NCI-H345 treated with DMSO at 0.1 percent for 48 hours (cell line): ENCODE results near the gene SART3.

Source experiments
- DNase-seq: peaks from one replicate; lab custom pipeline; 2025; ENCODE audit not compliant: unreplicated experiment; lab: John Stamatoyannopoulos, UW

SART3 gene

DNA sequence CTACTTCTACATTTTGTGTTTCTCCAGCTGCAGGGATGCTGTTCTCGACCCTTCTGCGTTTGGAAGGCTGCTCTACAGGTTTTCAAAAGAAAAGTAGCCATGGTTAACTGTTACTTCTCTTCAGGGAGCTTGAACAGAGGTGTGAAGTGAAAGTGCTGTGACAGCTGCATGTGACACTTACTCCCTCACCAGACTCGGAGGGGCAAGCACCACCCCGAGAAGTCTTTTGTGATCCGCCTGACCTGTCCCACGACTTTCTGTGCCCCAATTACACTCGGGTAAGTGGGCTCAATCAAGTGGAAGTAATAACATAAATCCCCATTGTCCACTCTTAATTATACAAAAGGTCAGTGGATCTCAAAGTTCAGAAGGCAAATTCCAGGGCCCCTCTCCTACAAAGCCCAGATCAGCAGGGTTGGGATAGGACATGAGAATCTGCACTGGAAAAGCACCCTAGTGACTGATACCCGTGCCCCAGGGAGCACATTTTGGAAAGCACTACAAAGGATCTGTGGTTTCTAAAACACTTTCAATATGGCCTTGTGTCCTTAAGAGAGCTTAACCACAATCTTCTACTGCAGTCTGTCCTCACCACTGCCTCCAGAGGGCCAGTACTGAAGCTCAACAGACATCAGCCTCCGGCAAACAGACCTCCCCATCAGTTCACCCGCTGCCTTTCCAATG lies 34.3 kb downstream of the SART3 start:
- no peak for DNase-seq

DNA sequence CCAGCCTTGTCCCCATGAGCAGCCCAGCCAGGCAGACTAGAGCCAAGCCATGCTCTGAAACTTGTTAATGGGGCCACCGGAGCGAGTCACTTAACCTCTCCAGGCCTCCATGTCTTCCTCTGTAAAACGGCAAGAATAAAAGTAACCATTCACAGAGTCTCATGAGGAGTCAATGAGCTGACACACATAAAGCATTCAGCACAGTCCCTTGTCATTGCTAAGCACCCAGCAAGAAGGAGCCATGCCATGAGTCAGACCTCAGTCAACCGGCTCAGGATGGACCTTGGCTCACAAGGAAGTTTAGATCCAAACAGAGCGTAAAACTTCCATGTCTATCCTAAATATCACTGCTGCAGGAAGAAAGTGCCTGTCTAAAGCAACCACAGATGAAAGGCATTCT lies 35.3 kb downstream of the SART3 start:
- DNase-seq: no peak

DNA sequence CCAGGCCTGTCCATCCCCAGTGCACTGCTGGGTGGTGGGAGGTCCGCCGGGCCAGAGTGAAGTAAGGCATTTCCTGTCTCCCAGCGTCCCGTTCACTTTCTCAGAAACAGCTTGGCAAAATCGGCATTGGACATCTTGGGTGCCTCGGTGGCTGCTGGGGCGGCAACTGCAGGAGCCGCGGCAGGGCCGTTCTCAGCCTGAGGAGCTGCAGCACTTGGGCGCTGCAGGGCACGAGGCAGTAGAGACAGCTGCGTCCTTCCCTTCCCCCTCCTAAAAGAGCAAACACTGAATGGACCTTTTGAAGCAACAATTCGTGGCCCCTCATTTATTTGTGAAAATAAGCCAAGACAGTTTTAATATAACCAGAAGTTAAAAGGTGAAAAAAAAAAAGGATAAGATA lies 37.6 kb downstream of the SART3 start:
- no peak for DNase-seq

DNA sequence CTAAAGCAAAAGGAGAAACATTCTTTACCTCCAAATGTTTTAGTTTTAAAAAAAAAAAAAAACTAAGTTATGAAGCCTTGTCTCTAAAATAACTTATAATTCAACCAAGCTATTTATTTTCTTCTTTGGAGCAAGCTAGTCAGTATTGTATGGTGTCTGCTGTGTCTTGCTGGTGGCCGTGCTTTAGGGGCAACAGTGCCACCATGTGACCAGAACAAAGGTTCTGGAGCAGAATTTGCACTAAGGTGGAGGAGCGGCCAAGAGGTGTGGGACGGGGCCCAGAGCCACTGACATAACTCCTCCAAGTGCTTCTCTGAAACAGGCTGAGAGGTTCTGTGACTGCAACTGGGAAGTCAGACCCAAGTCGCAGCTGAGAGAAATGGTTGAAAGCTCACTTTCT lies 41.4 kb downstream of the SART3 start:
- DNase-seq: no peak

DNA sequence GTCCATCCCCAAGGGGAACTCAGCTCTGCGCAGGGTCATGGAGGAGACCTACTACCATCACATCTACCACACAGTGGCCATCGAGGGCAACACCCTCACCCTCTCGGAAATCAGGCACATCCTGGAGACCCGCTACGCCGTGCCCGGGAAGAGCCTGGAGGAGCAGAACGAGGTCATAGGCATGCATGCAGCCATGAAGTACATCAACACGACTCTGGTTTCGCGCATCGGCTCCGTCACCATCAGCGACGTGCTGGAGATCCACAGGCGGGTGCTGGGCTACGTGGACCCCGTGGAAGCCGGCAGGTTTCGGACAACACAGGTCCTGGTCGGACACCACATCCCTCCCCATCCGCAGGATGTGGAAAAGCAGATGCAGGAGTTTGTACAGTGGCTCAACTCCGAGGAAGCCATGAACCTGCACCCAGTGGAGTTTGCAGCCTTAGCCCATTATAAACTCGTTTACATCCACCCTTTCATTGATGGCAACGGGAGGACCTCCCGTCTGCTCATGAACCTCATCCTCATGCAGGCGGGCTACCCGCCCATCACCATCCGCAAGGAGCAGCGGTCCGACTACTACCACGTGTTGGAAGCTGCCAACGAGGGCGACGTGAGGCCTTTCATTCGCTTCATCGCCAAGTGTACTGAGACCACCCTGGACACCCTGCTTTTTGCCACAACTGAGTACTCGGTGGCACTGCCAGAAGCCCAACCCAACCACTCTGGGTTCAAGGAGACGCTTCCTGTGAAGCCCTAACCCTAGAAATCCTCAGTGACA lies 42.1 kb downstream of the SART3 start:
- no peak for DNase-seq

DNA sequence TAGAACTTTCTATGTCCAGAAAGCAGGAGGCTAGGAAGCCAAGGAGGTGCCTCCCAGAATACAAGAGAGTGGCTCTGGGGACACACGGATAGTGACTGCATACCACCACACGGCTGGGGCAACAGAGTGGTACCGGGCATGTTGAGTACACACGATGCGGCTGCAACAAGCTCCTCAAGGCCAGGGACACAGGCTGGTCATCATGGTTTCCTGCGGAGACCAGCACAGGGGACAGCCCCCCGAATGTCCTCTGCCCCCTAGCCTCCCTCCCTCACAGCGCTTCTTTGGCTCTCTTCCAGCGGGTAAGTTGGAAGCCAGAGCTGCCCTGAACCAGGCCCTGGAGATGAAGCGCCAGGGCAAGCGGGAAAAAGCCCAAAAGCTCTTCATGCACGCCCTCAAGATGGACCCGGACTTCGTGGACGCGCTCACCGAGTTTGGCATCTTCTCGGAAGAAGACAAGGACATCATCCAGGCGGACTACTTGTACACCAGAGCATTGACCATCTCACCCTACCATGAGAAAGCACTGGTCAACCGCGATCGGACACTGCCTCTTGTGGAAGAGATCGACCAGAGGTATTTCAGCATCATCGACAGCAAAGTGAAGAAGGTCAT lies 42.8 kb downstream of the SART3 start:
- no peak for DNase-seq

DNA sequence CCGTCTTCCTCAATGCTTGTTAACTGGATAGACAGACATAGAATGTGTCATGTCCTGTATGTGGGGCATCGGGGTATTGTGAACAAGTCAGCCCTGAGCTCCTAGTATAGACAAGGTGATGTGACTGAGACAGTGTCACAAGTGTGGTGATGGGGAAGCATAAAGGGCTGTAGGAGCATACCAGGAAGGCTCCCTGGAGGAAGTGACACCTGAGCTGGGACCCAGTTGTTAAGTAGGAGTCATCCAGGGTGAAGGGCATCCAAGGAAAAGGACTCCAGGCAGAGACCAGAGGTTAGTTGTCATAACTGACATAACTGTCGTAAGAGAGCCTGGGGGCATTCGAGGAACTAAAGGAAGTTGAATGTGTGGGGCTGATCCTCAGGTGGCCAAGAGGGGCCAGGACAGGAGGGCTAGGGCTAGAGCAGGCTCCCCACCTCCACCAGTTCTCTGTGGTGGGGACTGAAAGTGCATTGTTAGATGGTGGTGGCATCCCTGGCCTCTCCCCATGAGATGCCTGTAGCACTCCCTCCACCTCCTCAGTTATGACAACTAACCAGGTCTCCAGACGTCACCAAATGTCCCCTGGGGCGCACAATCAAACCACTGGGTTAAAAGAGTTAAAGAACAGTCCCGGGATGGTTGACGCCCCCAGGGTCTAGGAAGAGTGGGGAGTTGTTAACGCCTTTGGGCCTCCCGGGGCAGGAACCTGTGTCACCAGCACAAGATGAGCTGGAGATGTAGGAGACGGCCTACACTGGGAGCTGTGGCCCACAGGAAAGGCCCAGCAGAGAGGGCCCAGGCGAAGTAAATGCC lies 43.5 kb downstream of the SART3 start:
- DNase-seq: no peak

DNA sequence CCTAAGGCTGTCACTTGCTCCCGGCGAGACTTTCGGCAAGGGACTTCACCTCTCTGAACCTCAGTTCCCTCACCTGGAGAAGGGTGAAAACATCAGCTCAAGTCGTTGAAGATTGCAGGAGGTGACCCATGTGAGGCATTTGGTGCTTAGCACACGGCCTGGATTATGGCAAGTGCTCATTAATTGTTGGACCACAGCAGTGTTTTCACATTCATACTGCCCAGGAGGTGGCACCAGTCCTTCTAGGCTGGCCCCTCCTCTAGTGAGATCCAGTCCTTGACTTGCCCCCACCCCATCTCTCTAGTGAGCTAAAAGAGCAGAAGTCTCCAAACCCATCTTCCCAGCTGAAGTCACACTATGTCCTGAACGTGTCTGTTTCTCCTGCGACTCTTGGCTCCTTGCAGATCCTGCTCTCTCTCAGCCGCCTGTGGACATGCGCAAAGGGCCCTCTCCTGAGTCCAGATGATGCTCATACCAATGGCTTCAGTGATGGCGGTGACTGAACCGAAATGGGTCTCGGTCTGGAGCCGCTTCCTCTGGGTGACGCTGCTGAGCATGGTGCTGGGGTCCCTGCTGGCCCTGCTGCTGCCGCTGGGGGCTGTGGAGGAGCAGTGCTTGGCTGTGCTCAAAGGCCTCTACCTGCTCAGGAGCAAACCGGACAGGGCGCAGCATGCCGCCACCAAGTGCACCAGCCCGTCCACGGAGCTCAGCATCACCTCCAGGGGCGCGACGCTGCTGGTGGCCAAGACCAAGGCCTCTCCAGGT lies 44.3 kb downstream of the SART3 start:
- no peak for DNase-seq

DNA sequence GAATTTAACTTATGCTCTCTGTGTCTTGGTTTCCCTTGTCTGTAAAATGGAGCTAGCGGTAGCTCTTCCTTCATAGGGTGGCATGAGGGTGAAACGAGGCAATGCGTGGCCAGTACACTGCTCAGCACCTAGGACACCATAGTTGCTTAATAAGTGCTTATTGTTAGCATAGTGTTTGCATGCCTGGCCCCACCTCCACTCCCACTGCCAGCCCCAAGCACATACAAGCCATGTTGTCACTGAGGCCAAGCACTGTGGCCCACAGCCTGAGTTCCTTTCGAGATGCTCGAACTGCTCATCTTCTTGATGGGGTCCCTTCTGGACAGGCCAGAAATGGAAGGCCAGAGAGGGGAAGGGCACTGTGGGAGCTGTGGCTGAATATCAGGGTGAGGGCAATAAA lies 45.1 kb downstream of the SART3 start:
- DNase-seq: no peak

DNA sequence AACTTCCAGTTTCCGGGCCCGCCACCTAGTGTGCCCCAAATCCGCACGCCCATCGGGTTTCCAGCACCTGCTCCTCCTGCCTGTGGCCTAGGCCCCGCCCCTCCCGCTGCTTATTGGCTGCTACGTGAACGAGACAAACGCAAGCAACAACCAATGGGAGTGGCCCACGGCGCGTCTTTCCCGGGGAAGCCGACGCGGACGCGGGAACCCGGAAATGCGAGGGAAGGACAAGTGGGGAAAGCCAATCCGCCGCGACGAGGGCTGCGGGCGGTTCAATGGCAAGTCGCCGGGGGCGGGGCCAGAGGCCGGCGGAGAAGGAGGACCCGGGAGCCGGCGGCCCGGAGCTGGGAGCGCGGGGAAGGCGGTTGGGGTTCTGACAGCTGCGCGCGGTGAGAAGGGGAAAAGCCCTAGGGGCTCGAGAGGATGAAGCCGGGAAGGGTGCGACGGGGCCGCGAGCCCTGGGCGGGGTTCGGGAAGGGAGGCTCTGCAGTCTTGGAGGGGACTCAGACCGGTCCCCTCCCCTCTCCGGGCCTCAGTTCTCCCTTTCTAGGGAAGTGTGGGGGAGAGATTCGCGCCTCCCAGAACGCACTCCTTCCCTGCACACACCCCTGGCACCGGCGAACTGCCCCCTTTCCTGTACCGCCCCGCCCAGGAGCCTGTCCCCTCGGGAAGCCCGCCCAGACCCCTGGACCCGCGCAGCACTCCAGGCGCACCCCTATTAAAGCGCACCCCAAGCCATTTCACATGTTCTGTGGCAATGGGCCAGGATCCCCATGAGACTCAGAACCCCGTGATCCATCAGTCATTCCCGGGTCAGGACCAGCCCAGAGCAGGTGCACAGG lies 45.8 kb downstream of the SART3 start, which contains the start of gene FICD:
TSS of gene FICD (plus strand) at position 305 of the 842 bp plus-strand sequence. CDS start 1,696 bp downstream, outside the sequence.
- peak; percentile 97 for DNase-seq

DNA sequence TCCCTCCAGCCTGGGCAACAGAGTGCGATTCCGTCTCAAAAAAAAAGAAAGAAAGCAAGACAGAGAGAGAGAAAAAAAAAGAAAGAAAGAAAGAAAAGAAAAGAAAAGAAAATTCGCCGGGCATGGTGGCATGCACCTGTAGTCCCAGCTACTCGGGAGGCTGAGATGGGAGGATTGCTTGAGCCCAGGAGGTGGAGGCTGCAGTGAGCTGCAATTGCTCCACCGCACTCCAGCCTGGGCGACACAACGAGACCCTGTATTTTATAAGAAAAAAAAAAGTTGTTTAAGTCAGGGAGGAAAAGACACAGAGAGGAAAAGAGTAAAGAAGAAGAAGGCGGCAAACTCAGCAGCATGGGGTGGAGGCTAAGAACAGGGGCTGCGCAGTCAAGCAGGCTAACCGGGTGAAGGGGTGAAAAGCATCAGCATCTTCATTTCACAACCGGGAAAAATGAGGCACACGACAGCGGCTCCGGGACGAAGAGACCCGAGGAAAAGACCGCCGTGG lies 46.5 kb downstream of the SART3 start:
- no peak for DNase-seq

DNA sequence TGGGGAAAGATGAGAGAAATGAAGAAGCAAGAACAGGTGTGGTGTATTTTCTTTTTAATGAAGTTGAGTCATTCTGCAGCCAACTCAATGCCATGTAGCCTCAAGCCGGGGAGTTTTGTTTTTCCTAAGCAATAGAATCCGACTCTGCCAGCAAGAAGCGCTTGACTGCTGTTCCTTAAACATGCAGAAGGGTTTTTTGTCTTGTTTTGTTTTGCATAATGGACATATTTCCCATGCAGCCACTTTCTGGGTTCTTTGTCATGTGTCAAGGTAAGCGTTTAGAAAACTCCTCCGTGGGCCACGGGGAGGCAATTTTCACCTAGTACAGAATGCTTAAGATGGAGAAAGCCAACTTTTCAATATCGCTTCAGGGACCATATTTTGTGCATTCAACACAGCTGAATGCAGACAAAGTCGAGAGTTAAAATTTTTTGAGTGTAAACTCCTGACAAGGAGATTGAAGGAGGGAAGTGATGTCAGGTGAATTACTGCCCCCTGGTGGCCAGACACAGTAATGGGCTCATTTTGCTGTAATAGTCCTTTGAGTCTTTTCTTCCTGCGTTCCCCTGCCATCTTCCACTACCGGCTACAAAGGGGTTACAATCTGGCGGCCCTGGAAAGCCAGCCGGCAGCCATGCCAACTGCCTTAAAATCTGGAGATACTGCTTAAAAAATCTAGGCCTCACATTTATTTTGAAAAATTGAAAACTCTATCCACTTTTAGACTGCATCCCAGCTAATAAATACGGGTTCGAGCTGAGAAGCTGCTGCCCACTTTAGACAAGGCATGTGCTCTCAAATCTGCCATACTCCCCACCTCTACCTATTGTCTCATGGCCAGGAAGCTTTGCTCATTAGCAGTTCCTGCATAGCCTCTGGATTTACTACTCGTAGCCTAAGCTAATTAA lies 49.1 kb downstream of the SART3 start:
- peak; percentile 50 for DNase-seq

DNA sequence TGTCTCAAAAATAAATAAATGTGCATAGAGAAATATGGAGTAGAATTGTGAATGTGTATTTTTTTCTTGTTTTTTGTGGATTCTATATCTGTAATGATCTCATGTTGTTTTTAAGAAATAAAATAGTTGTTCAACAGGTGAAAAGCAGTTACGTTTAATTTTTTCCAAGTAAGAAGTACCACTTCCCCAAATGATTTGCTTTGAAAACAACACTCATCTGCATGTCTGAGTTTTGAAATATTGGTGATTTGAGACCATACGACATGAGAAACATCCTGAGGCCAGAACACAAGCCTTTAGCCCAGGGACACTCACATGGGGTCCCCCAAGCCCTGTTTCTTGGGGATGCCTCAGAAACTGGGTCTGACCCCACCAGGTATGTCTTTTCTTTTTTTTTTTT lies 50.1 kb downstream of the SART3 start:
- DNase-seq: no peak

DNA sequence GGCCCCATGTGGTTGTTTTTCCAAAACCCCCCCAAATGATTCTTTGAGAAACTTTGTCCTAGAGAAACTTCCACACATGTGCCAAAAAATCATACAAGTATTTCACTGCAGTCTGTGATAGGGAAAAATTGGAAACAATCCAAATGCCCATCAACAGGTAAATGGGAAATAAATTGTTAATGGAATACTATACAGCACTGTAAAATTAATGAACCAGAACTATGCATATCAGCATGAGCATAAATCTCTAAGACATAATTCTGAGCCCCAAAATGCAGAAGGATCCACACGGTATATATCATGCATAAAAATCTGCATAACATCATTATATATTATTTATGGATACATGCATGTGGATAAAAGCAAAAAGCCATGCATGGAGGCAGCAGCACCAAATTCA lies 51.2 kb downstream of the SART3 start:
- DNase-seq: no peak

DNA sequence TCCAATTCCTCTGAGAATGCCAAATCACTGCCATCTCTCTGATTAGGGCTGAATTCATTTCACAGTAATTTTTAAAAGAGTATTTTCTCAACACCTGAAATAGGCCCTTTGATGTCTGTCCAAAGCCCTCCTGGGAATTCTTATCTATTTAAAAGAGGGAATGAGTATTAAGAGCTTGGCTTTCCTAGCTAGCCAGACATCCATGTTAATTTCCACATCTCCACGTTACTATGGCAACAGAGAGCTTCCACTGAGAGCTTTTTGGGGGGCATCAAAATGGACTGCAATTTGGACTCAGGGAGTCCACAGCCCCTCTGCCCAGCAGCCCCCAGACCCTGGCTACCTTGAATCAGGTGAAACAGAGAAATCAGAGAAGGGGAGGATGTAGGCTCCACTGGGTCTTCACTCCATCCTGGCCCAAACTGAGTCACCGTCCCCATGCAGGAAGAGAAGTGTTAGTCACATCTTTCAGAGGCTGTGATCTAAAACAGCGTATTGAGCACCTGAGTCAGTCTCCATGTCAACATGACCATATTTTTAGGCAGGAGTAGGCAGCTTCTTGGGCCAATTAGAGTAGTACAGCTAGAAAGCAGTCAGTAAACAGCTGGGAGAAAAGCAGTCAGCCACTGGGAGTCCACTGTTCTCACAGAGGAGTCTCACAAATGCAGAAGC lies 52.9 kb downstream of the SART3 start:
- no peak for DNase-seq

DNA sequence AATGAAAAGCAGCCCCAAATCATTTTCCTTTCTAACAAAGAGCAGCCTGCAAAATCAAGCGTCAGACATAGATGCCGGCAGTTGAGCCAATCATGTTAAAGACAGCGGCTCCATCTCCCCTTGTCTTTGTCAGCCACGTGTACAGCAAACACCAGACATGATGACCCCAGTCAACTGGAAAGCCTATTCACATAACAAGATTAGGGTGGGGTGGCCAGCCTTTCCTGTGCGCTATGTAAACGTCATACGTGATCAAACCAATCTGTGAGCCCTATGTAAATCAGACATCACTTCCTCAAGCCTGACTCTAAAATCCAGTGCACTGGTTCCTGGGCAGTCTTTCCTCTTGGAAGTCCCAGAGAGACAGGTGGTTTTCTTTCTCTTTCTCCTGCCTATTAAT lies 55.8 kb downstream of the SART3 start:
- DNase-seq: no peak

DNA sequence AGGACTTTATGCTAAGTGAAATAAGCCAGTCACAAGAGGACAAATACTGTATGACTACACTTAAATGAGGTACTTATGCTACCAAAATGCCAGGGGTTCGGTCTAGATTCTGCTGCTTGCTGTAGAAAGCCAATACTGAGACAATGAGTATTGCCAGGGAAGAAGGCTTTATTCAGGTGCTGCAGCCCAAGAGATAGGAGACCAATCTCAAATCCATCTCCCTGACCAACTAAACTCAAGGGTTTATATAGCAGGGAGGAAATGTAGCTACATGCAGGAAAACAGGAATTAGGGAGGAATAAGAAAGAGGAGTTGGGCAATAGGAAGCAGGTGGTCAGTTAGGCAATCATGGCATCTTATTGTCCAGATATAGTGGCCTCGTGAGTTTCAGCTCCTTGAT lies 58.1 kb downstream of the SART3 start:
- no peak for DNase-seq

DNA sequence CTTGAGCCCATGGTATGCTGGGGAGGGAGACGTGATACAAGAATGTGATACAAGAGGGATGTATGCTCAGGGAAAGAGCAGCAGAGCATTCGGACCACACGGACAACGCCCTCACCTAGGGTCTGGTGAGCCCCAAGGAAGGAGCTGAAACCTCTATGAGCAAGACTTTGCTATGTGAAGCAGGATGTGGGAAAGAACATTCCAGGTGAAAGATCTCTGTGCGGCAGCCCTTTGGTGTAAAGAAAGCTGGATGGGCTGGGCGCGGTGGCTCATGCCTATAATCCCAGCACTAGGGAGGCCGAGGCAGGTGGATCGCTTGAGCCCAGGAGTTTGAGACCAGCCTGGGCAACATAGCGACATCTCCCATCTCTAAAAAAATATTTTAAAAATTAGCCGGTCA lies 62.8 kb downstream of the SART3 start:
- DNase-seq: no peak
